ENCODE results near the gene ZNF497. TPM values are rescaled to one million over a fixed set of nuclear protein-coding genes. Genes with fewer than 3 reads are reported as not detected.

The ZNF497 gene
- total and polyA plus RNA-seq, 9 of the 15 experiments (the other 6 are each of a cell fraction or from before 2014, with no cell fraction given): 0.06 to 0.98 (median 0.44) TPM; not detected in 1

- TF ChIP-seq, protein P1, sequence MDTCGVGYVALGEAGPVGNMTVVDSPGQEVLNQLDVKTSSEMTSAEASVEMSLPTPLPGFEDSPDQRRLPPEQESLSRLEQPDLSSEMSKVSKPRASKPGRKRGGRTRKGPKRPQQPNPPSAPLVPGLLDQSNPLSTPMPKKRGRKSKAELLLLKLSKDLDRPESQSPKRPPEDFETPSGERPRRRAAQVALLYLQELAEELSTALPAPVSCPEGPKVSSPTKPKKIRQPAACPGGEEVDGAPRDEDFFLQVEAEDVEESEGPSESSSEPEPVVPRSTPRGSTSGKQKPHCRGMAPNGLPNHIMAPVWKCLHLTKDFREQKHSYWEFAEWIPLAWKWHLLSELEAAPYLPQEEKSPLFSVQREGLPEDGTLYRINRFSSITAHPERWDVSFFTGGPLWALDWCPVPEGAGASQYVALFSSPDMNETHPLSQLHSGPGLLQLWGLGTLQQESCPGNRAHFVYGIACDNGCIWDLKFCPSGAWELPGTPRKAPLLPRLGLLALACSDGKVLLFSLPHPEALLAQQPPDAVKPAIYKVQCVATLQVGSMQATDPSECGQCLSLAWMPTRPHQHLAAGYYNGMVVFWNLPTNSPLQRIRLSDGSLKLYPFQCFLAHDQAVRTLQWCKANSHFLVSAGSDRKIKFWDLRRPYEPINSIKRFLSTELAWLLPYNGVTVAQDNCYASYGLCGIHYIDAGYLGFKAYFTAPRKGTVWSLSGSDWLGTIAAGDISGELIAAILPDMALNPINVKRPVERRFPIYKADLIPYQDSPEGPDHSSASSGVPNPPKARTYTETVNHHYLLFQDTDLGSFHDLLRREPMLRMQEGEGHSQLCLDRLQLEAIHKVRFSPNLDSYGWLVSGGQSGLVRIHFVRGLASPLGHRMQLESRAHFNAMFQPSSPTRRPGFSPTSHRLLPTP (IDR thresholded peaks at IDR 0.05; ENCODE audit: borderline replicate concordance, extremely low read depth, insufficient read length): no peak
- TF ChIP-seq JUND (IDR thresholded peaks at IDR 0.05; ENCODE audit: borderline replicate concordance, low read depth, low read length): no peak
- no peak for TF ChIP-seq JUND (tag; IDR thresholded peaks at IDR 0.05; ENCODE audit: borderline replicate concordance, low read depth, low read length)
- TF ChIP-seq FOXK1 (CRISPR knock-in tag; IDR thresholded peaks at IDR 0.05; ENCODE audit: borderline replicate concordance): no peak
- no peak for TF ChIP-seq MEF2A (IDR thresholded peaks at IDR 0.05; ENCODE audit: control insufficient read depth, low read depth, low read length)
- no peak for TF ChIP-seq ZNF24 (IDR thresholded peaks at IDR 0.05)
- TF ChIP-seq PHF8 (IDR thresholded peaks at IDR 0.05; ENCODE audit: borderline replicate concordance, low read length): peak; percentile 81; the same call in 1 of the 2 replicates
- TF ChIP-seq HMG20B (CRISPR knock-in tag; IDR thresholded peaks at IDR 0.05): no peak
- TF ChIP-seq POLR2AphosphoS2 (IDR thresholded peaks at IDR 0.05; ENCODE audit: low read length): no peak
- no peak for TF ChIP-seq ZSCAN32 (CRISPR knock-in tag; IDR thresholded peaks at IDR 0.05)
- peak in 1 of 3 experiments; percentile 61; a peak in 1 of 6 replicates for TF ChIP-seq ZBTB11 (CRISPR knock-in tag; IDR thresholded peaks at IDR 0.05)
- no peak for TF ChIP-seq ZNF668 (CRISPR knock-in tag; IDR thresholded peaks at IDR 0.05)
- TF ChIP-seq ZNF263 (CRISPR knock-in tag; IDR thresholded peaks at IDR 0.05; ENCODE audit: borderline replicate concordance): peak; percentile 57; the same call in 1 of the 2 replicates
- TF ChIP-seq CREM (IDR thresholded peaks at IDR 0.05; ENCODE audit: low read depth): no peak; the same call in 1 of the 2 replicates
- TF ChIP-seq ELF2 (CRISPR knock-in tag; IDR thresholded peaks at IDR 0.05): no peak
- TF ChIP-seq ZNF174 (CRISPR knock-in tag; IDR thresholded peaks at IDR 0.05): no peak
- TF ChIP-seq ZNF133 (CRISPR knock-in tag; IDR thresholded peaks at IDR 0.05): no peak
- TF ChIP-seq, protein P2, sequence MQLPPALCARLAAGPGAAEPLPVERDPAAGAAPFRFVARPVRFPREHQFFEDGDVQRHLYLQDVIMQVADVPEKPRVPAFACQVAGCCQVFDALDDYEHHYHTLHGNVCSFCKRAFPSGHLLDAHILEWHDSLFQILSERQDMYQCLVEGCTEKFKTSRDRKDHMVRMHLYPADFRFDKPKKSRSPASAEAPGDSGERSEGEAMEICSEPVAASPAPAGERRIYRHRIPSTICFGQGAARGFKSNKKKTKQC (CRISPR knock-in tag; IDR thresholded peaks at IDR 0.05): peak; percentile 72
These were observed 15.3 kb downstream of the ZNF497 start (continued) for GRCh38 chr19:58346961-58347929.

Data from K562 (cell line).